Liver (tissue), 9 donors: ENCODE measurements around the gene FBXW11. TPM values are rescaled to one million over a fixed set of nuclear protein-coding genes. Genes with fewer than 3 reads are reported as not detected.

Experiments
- DNase-seq: peaks from one replicate; pipeline ENCODE4 v3.0.0-alpha.2; 2017; ENCODE audit warnings: low spot score
- H3K27ac ChIP-seq, 2 donors: one replicate each; pipeline ENCODE4 v1.7.0; 2013; ENCODE audit warnings: inconsistent platforms in 2 of 2, low read length in 2 of 2, control low read depth in 1 of 2, low read depth in 1 of 2, mild to moderate bottlenecking in 1 of 2
- H3K27me3 ChIP-seq, 4 donors: one replicate each; pipeline versions ENCODE4 v1.6.1 to v1.7.0; 2013; ENCODE audit warnings: low read length in 3 of 4, inconsistent platforms in 1 of 4, mild to moderate bottlenecking in 1 of 4, moderate library complexity in 1 of 4; ENCODE audit not compliant: control insufficient read depth in 4 of 4, insufficient read depth in 4 of 4
- H3K36me3 ChIP-seq, 4 donors: one replicate each; pipeline versions ENCODE4 v1.6.1 to v1.7.0; 2013; ENCODE audit warnings: low read length in 3 of 4, mild to moderate bottlenecking in 3 of 4, low read depth in 1 of 4, moderate library complexity in 1 of 4; ENCODE audit not compliant: control insufficient read depth in 4 of 4, insufficient read depth in 3 of 4
- H3K4me1 ChIP-seq, 4 donors: one replicate each; pipeline versions ENCODE4 v1.6.1 to v1.7.0; 2013; ENCODE audit warnings: low read length in 3 of 4, mild to moderate bottlenecking in 3 of 4, moderate library complexity in 1 of 4; ENCODE audit not compliant: control insufficient read depth in 4 of 4, insufficient read depth in 4 of 4
- H3K4me3 ChIP-seq, 3 donors: one replicate each; pipeline versions ENCODE4 v1.6.1 to v1.7.0; 2013; ENCODE audit warnings: low read length in 3 of 3, control low read depth in 1 of 3, low read depth in 1 of 3, mild to moderate bottlenecking in 1 of 3
- H3K9ac ChIP-seq, 2 donors: one replicate each; pipeline ENCODE4 v1.7.0; 2013; ENCODE audit warnings: low read length in 2 of 2, mild to moderate bottlenecking in 2 of 2, moderate library complexity in 2 of 2, control low read depth in 1 of 2, low read depth in 1 of 2
- H3K9me3 ChIP-seq, 4 donors: one replicate each; pipeline versions ENCODE4 v1.6.1 to v1.7.0; 2013; ENCODE audit warnings: low read length in 3 of 4; ENCODE audit not compliant: control insufficient read depth in 4 of 4
- EGR1 ChIP-seq, 2 donors: IDR thresholded peaks; 2 replicates each; pipeline ENCODE4 v1.6.1; 2016 to 2018; ENCODE audit warnings: antibody characterized with exemption in 2 of 2, low read depth in 2 of 2
- FOXA1 ChIP-seq: IDR thresholded peaks from 2 replicates; pipeline ENCODE4 v1.6.1; 2016; ENCODE audit warnings: antibody characterized with exemption
- FOXA2 ChIP-seq: IDR thresholded peaks from 2 replicates; pipeline ENCODE4 v1.6.1; 2016; ENCODE audit warnings: antibody characterized with exemption
- GABPA ChIP-seq, 2 donors: IDR thresholded peaks in 1 of 2; conservative IDR thresholded peaks in 1 of 2; 2 replicates each; pipeline ENCODE4 v1.6.1; 2016; ENCODE audit warnings: antibody characterized with exemption in 2 of 2, mild to moderate bottlenecking in 1 of 2, moderate library complexity in 1 of 2
- HNF4A ChIP-seq, 2 donors: conservative IDR thresholded peaks; 2 replicates each; pipeline ENCODE4 v1.6.1; 2016; ENCODE audit warnings: antibody characterized with exemption in 2 of 2, mild to moderate bottlenecking in 2 of 2
- HNF4G ChIP-seq: IDR thresholded peaks from 2 replicates; pipeline ENCODE4 v1.6.1; 2016; ENCODE audit warnings: antibody characterized with exemption
- JUND ChIP-seq, 2 donors: IDR thresholded peaks; 2 replicates each; pipeline ENCODE4 v1.6.1; 2016; ENCODE audit warnings: antibody characterized with exemption in 2 of 2
- MAX ChIP-seq: IDR thresholded peaks from 2 replicates; pipeline ENCODE4 v1.6.1; 2016; ENCODE audit warnings: antibody characterized with exemption
- NR2F2 ChIP-seq: IDR thresholded peaks from 2 replicates; pipeline ENCODE4 v1.6.1; 2016; ENCODE audit warnings: antibody characterized with exemption
- RAD21 ChIP-seq, 2 donors: IDR thresholded peaks; 2 replicates each; pipeline ENCODE4 v1.6.1; 2016; ENCODE audit warnings: antibody characterized with exemption in 2 of 2, mild to moderate bottlenecking in 2 of 2
- REST ChIP-seq: IDR thresholded peaks from 2 replicates; pipeline ENCODE4 v1.6.1; 2016; ENCODE audit warnings: antibody characterized with exemption, mild to moderate bottlenecking
- RXRA ChIP-seq, 2 donors: IDR thresholded peaks; 2 replicates each; pipeline ENCODE4 v1.6.1; 2017 to 2018; ENCODE audit warnings: antibody characterized with exemption in 2 of 2, mild to moderate bottlenecking in 1 of 2
- SP1 ChIP-seq: IDR thresholded peaks from 2 replicates; pipeline ENCODE4 v1.6.1; 2018; ENCODE audit warnings: antibody characterized with exemption, mild to moderate bottlenecking
- TAF1 ChIP-seq: conservative IDR thresholded peaks from 2 replicates; pipeline ENCODE4 v1.6.1; 2016; ENCODE audit warnings: antibody characterized with exemption, mild to moderate bottlenecking
- YY1 ChIP-seq: IDR thresholded peaks from 2 replicates; pipeline ENCODE4 v1.6.1; 2016; ENCODE audit warnings: antibody characterized with exemption, mild to moderate bottlenecking
- WGBS: extraction: QIAGEN DNeasy Blood & Tissue Kit; methylation state at CpG from one replicate; pipeline ENCODE4 v1.1.7; 2013; 5-methylcytosine and 5-hydroxymethylcytosine counted together
- polyA plus RNA-seq, 2 donors: library from polyadenylated mRNA; stranded (reverse) in 1 of 2; unstranded in 1 of 2; fragments of 200-250 nt in 1 of 2; fragments of >200 nt in 1 of 2; fragmentation: Nextera tagmentation in 1 of 2; extraction: Ambion mirVana in 1 of 2; gene quantifications; one replicate each; pipeline versions ENCODE4 v1.2.1 to v1.2.3, GENCODE V29; 2013 to 2015
- total RNA-seq, 2 donors: library from RNA; depleted of rRNA; stranded (reverse); fragments of >200 nt; gene quantifications; one replicate each; pipeline ENCODE4 v1.2.3, GENCODE V29; 2014
- TF ChIP-seq, protein P1 (sequence below): fragments of 150-350 bp; IDR thresholded peaks from 2 replicates; pipeline ENCODE4 v1.5.1; 2017; ENCODE audit warnings: improper control_type of control experiment, low read depth, low read length; ENCODE audit not compliant: missing input control
- TF ChIP-seq, protein P2 (sequence below): IDR thresholded peaks from 2 replicates; pipeline ENCODE4 v1.6.1; 2016; ENCODE audit warnings: antibody characterized with exemption
- TF ChIP-seq, protein P3 (sequence below): IDR thresholded peaks from 2 replicates; pipeline ENCODE4 v1.6.1; 2016; ENCODE audit warnings: antibody characterized with exemption
- donor health status: healthy.
- donor health status: healthy.
- donor health status: healthy.
- donor health status: healthy.
- donor health status: healthy.

The FBXW11 gene
- total and polyA plus RNA-seq, 4 donors = 11.2 to 37.5 (median 22.0) TPM

- no peaks in the 10 kb centered on the region for H3K36me3 ChIP-seq
- H3K27me3 ChIP-seq = no peaks in the 10 kb centered on the region
- no peak overlapping the region for H3K9ac ChIP-seq
- H3K27ac ChIP-seq = peak overlapping the region; percentile 1 to 44
- peaks cover 0 to 7% (median 5%) of the 10 kb centered on the region in 4 donors for H3K4me1 ChIP-seq
- H3K9me3 ChIP-seq = no peaks in the 10 kb centered on the region
- TF ChIP-seq HNF4A (conservative IDR thresholded peaks at IDR 0.05) = peak; percentile 94
- TF ChIP-seq, protein P1, sequence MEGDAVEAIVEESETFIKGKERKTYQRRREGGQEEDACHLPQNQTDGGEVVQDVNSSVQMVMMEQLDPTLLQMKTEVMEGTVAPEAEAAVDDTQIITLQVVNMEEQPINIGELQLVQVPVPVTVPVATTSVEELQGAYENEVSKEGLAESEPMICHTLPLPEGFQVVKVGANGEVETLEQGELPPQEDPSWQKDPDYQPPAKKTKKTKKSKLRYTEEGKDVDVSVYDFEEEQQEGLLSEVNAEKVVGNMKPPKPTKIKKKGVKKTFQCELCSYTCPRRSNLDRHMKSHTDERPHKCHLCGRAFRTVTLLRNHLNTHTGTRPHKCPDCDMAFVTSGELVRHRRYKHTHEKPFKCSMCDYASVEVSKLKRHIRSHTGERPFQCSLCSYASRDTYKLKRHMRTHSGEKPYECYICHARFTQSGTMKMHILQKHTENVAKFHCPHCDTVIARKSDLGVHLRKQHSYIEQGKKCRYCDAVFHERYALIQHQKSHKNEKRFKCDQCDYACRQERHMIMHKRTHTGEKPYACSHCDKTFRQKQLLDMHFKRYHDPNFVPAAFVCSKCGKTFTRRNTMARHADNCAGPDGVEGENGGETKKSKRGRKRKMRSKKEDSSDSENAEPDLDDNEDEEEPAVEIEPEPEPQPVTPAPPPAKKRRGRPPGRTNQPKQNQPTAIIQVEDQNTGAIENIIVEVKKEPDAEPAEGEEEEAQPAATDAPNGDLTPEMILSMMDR = no peak
- peak; percentile 25 to 47 for TF ChIP-seq JUND (IDR thresholded peaks at IDR 0.05)
- peak; percentile 58 for TF ChIP-seq YY1
- TF ChIP-seq EGR1 (IDR thresholded peaks at IDR 0.05; ENCODE audit: low read depth in 2 of 2) = no peak
- peak; percentile 63 for TF ChIP-seq NR2F2
- peak; percentile 68 for TF ChIP-seq SP1
- TF ChIP-seq FOXA2 = no peak
- peak in 1 of 2 donors; percentile 29 for TF ChIP-seq RAD21 (IDR thresholded peaks at IDR 0.05)
- TF ChIP-seq FOXA1 = no peak
- TF ChIP-seq HNF4G = peak; percentile 79
- no peak for TF ChIP-seq GABPA (IDR thresholded peaks at IDR 0.05 in 1 of 2, conservative IDR thresholded peaks at IDR 0.05 in 1 of 2)
- TF ChIP-seq TAF1 = no peak
- TF ChIP-seq RXRA (IDR thresholded peaks at IDR 0.05) = peak; percentile 89 to 90
- TF ChIP-seq, protein P2, sequence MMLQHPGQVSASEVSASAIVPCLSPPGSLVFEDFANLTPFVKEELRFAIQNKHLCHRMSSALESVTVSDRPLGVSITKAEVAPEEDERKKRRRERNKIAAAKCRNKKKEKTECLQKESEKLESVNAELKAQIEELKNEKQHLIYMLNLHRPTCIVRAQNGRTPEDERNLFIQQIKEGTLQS = no peak
- TF ChIP-seq REST = peak; percentile 38
- TF ChIP-seq MAX = peak; percentile 6
- TF ChIP-seq, protein P3, sequence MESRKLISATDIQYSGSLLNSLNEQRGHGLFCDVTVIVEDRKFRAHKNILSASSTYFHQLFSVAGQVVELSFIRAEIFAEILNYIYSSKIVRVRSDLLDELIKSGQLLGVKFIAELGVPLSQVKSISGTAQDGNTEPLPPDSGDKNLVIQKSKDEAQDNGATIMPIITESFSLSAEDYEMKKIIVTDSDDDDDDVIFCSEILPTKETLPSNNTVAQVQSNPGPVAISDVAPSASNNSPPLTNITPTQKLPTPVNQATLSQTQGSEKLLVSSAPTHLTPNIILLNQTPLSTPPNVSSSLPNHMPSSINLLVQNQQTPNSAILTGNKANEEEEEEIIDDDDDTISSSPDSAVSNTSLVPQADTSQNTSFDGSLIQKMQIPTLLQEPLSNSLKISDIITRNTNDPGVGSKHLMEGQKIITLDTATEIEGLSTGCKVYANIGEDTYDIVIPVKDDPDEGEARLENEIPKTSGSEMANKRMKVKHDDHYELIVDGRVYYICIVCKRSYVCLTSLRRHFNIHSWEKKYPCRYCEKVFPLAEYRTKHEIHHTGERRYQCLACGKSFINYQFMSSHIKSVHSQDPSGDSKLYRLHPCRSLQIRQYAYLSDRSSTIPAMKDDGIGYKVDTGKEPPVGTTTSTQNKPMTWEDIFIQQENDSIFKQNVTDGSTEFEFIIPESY = peak; percentile 13
- no peak for DNase-seq
- H3K4me3 ChIP-seq = peak overlapping the region; percentile 1 to 57 (median 31)
- 28% methylated on average over 4 of the region's 4 CpGs for WGBS
Observed at GRCh38 chr5:172028167-172028566, 21.7 kb upstream of the FBXW11 start.
